DMS53 treated with DMSO at 0.1 percent for 48 hours (cell line): Measurements from ENCODE around the gene MLLT6.
A peak's percentile ranks its signal among the peaks of the same experiment; 100 is the strongest.

ENCODE experiments used
- DNase-seq: peaks from one replicate; lab custom pipeline; 2025; ENCODE audit not compliant: unreplicated experiment; lab: John Stamatoyannopoulos, UW

Gene MLLT6

GRCh38 chr17:38704606-38705522 lies at the start of gene MLLT6:
MLLT6 (plus strand) TSS chr17:38705273; CDS start chr17:38705633, 360 bp downstream.
- DNase-seq: peak; percentile 50

- DNase-seq: no peak
These were observed 47.9 kb upstream of the MLLT6 start for GRCh38 chr17:38656959-38657823.

- DNase-seq: no peak
These were observed 47.0 kb upstream of the MLLT6 start for GRCh38 chr17:38657824-38658740.

- DNase-seq: no peak
These were observed 46.2 kb upstream of the MLLT6 start for GRCh38 chr17:38658741-38659345.

GRCh38 chr17:38659415-38659814 lies 45.7 kb upstream of the MLLT6 start:
- DNase-seq: no peak

- peak; percentile 22 for DNase-seq
These were observed 44.7 kb upstream of the MLLT6 start for GRCh38 chr17:38660097-38661025.

- peak; percentile 72 for DNase-seq
These were observed 41.8 kb upstream of the MLLT6 start for GRCh38 chr17:38663125-38663751.

- DNase-seq: no peak
These were observed 41.0 kb upstream of the MLLT6 start for GRCh38 chr17:38663964-38664644.

GRCh38 chr17:38667099-38667786 lies 37.8 kb upstream of the MLLT6 start:
- DNase-seq: peak; percentile 36

GRCh38 chr17:38667787-38668122 lies 37.3 kb upstream of the MLLT6 start:
- DNase-seq: no peak

GRCh38 chr17:38669520-38669919 lies 35.6 kb upstream of the MLLT6 start:
- DNase-seq: no peak

GRCh38 chr17:38671939-38672720 lies 32.9 kb upstream of the MLLT6 start:
- no peak for DNase-seq

GRCh38 chr17:38672788-38673706 lies 32.0 kb upstream of the MLLT6 start:
- no peak for DNase-seq

- DNase-seq: no peak
These were observed 31.4 kb upstream of the MLLT6 start for GRCh38 chr17:38673707-38674013.

GRCh38 chr17:38674014-38674748 lies 30.9 kb upstream of the MLLT6 start:
- DNase-seq: no peak
